AG09319 (cell line): ENCODE measurements around the gene TMEM132C.
"Not testable (repeated sequence)": the region's sequence is repeated elsewhere in the genome, so short reads cannot be mapped to it uniquely, and the experiment has no call there.

Experiments
- DNase-seq: peaks from one replicate; pipeline ENCODE4 v3.0.0-alpha.2; 2010; ENCODE audit warnings: low read depth; ENCODE audit errors: extremely low read depth
- CTCF ChIP-seq: IDR thresholded peaks from 2 replicates; pipeline ENCODE4 v1.5.1; 2011; ENCODE audit warnings: low read depth, mild to moderate bottlenecking, inconsistent platforms, low read length, moderate library complexity

Gene TMEM132C

GRCh38 chr12:128245905-128246304 is 21.1 kb upstream of the TMEM132C start:
- TF ChIP-seq CTCF = no peak
- no peak for DNase-seq

- no peak for DNase-seq
- TF ChIP-seq CTCF = no peak
Observed at GRCh38 chr12:128250096-128250495, 16.9 kb upstream of the TMEM132C start.

GRCh38 chr12:128253829-128254228 is 13.1 kb upstream of the TMEM132C start:
- DNase-seq = not testable (repeated sequence)

GRCh38 chr12:128258866-128259555 is 8.0 kb upstream of the TMEM132C start:
- no peak for TF ChIP-seq CTCF
- DNase-seq = no peak

GRCh38 chr12:128259556-128260070 is 7.4 kb upstream of the TMEM132C start:
- no peak for TF ChIP-seq CTCF
- DNase-seq = no peak

- no peak for TF ChIP-seq CTCF
- no peak for DNase-seq
Observed at GRCh38 chr12:128261757-128262156, 5.2 kb upstream of the TMEM132C start.

- DNase-seq = no peak
- no peak for TF ChIP-seq CTCF
Observed at GRCh38 chr12:128265566-128265965, 1.4 kb upstream of the TMEM132C start.

GRCh38 chr12:128266086-128266485 is 884 bp upstream of the TMEM132C start:
- TF ChIP-seq CTCF = no peak
- no peak for DNase-seq
